ENCODE data around the gene KIF16B.
"Not testable (repeated sequence)": the region's sequence is repeated elsewhere in the genome, so short reads cannot be mapped to it uniquely, and the experiment has no call there.

Gene KIF16B

DNA sequence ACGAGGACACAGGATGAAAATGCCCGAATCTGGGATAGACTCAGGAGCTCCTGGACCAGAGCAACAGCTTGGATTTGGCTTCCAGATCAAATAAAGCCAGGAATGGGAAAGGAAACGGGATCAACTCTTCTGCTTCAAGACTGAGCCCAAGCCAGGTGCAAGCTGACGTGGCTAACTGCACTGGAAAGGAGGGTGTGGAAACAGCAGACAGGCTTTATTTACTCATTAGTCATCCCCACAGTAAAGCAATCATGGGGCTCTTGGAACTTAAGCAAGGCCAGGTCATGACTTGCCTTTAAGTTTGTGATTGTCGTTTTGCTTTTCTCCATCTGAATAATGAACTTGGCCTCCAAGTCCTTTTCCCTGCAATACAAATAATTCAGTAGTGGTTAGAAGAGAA, 45.2 kb downstream of the KIF16B start (continued):
- TF ChIP-seq ZC3H10 (CRISPR knock-in tag; IDR thresholded peaks at IDR 0.05) (no peak), ZNF565 (CRISPR knock-in tag; conservative IDR thresholded peaks at IDR 0.05; ENCODE audit: low read depth) (no peak)

- no peak for ATAC-seq
- TF ChIP-seq SNAI2 (CRISPR knock-in tag; IDR thresholded peaks at IDR 0.05) (no peak), ESRRG (CRISPR knock-in tag; IDR thresholded peaks at IDR 0.05) (no peak), ARNTL (CRISPR knock-in tag; IDR thresholded peaks at IDR 0.05; ENCODE audit: borderline replicate concordance, low read depth) (no peak), TOX (CRISPR knock-in tag; IDR thresholded peaks at IDR 0.05; ENCODE audit: borderline replicate concordance) (no peak), ZFP3 (CRISPR knock-in tag; IDR thresholded peaks at IDR 0.05) (no peak), ZNF70 (CRISPR knock-in tag; IDR thresholded peaks at IDR 0.05) (no peak), ZNF565 (CRISPR knock-in tag; conservative IDR thresholded peaks at IDR 0.05; ENCODE audit: low read depth) (no peak), GLIS3 (CRISPR knock-in tag; IDR thresholded peaks at IDR 0.05) (no peak), PPARA (CRISPR knock-in tag; IDR thresholded peaks at IDR 0.05; ENCODE audit: borderline replicate concordance) (no peak), POU6F1 (CRISPR knock-in tag; IDR thresholded peaks at IDR 0.05; ENCODE audit: borderline replicate concordance, low read depth) (no peak), BACH2 (CRISPR knock-in tag; IDR thresholded peaks at IDR 0.05; ENCODE audit: borderline replicate concordance) (no peak), ISL1 (CRISPR knock-in tag; IDR thresholded peaks at IDR 0.05) (no peak), TSHZ2 (CRISPR knock-in tag; IDR thresholded peaks at IDR 0.05) (no peak), TCF4 (CRISPR knock-in tag; IDR thresholded peaks at IDR 0.05; ENCODE audit: borderline replicate concordance) (no peak), ZFP30 (CRISPR knock-in tag; IDR thresholded peaks at IDR 0.05) (no peak)
- TF ChIP-seq, protein P1, sequence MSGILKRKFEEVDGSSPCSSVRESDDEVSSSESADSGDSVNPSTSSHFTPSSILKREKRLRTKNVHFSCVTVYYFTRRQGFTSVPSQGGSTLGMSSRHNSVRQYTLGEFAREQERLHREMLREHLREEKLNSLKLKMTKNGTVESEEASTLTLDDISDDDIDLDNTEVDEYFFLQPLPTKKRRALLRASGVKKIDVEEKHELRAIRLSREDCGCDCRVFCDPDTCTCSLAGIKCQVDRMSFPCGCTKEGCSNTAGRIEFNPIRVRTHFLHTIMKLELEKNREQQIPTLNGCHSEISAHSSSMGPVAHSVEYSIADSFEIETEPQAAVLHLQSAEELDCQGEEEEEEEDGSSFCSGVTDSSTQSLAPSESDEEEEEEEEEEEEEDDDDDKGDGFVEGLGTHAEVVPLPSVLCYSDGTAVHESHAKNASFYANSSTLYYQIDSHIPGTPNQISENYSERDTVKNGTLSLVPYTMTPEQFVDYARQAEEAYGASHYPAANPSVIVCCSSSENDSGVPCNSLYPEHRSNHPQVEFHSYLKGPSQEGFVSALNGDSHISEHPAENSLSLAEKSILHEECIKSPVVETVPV (CRISPR knock-in tag; IDR thresholded peaks at IDR 0.05), result no peak
- TF ChIP-seq, protein P2, sequence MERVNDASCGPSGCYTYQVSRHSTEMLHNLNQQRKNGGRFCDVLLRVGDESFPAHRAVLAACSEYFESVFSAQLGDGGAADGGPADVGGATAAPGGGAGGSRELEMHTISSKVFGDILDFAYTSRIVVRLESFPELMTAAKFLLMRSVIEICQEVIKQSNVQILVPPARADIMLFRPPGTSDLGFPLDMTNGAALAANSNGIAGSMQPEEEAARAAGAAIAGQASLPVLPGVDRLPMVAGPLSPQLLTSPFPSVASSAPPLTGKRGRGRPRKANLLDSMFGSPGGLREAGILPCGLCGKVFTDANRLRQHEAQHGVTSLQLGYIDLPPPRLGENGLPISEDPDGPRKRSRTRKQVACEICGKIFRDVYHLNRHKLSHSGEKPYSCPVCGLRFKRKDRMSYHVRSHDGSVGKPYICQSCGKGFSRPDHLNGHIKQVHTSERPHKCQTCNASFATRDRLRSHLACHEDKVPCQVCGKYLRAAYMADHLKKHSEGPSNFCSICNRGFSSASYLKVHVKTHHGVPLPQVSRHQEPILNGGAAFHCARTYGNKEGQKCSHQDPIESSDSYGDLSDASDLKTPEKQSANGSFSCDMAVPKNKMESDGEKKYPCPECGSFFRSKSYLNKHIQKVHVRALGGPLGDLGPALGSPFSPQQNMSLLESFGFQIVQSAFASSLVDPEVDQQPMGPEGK (CRISPR knock-in tag; IDR thresholded peaks at IDR 0.05; ENCODE audit: borderline replicate concordance), result no peak
These were observed 45.8 kb downstream of the KIF16B start for GRCh38 chr20:16527438-16527837.

DNA sequence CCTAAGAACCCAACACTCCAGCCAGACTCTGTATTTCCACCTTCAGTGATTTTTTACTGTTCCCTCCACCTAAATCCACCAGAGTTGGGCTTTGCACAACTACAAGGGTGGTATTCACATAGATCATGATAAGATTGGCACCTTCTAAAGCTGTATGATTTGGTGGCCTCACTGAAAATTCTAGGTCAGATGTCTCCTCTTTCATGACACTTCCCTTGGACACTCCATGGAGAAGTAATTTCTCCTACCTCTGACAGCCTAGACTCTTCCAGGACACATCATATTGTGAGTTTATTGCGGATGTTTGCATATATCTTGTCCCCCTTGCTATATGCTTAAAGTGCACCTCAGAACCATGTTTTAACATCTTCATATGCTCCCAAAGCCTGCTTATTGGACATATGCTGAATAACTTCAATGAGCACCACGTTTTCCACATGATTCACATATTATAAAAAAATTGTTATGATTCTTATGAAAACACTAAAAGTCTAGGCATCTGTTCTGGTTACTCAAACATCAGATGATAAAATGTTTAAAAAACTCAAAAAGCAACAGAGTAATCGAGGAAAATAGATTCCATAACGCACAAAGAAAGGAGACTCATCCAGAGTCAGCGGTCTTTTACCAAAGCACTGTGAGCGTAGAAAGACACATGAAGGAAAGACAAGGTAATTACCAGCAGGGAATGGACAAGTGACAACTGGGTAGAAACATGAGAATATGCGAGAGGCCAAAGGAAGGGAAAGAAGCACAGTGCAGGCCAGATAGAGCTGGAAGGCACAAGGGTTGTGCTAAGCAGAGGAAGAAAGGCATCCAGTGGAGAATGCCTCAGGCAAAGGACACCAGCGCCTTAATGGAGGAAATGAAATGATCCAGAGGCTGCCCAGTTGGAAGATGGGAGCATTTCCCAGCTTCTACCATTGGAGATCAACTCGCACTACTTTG, 46.5 kb downstream of the KIF16B start:
- TF ChIP-seq SNAI2 (CRISPR knock-in tag; IDR thresholded peaks at IDR 0.05) (no peak), TSHZ2 (CRISPR knock-in tag; IDR thresholded peaks at IDR 0.05) (no peak), OSR1 (CRISPR knock-in tag; IDR thresholded peaks at IDR 0.05) (no peak), RARB (CRISPR knock-in tag; IDR thresholded peaks at IDR 0.05) (no peak), ESRRG (CRISPR knock-in tag; IDR thresholded peaks at IDR 0.05) (no peak), ZNF8 (CRISPR knock-in tag; IDR thresholded peaks at IDR 0.05) (no peak), ZC3H10 (CRISPR knock-in tag; IDR thresholded peaks at IDR 0.05) (no peak), ZNF565 (CRISPR knock-in tag; conservative IDR thresholded peaks at IDR 0.05; ENCODE audit: low read depth) (no peak), ZFP3 (CRISPR knock-in tag; IDR thresholded peaks at IDR 0.05) (no peak), TOX (CRISPR knock-in tag; IDR thresholded peaks at IDR 0.05; ENCODE audit: borderline replicate concordance) (no peak)
- TF ChIP-seq, protein P1 (CRISPR knock-in tag; IDR thresholded peaks at IDR 0.05), result no peak
- no peak for ATAC-seq

- ATAC-seq, result not testable (repeated sequence)
These were observed 50.6 kb downstream of the KIF16B start for GRCh38 chr20:16522651-16523050.

Measured in SK-N-SH treated with all-trans-retinoic acid at 6 μM for 48 hours (cell line).